A673 (cell line): Measurements from ENCODE around the gene CEP131. TPM values are rescaled to one million over a fixed set of nuclear protein-coding genes. Genes with fewer than 3 reads are reported as not detected.
A peak's percentile ranks its signal among the peaks of the same experiment; 100 is the strongest.

Source experiments
- BruUV-seq: library from RNA; stranded (reverse); fragments of 400-500 nt; replicated peaks from 2 replicates; lab custom pipeline; 2021; lab: Mats Ljungman, UMichigan
- CTCF ChIA-PET: fragments of 300-600 bp; sonication (Branson Sonifier 250); formaldehyde crosslinking; loops from one replicate; lab custom pipeline; 2022; ENCODE audit warnings: antibody characterized with exemption; lab: Charles Lee
- POLR2A ChIA-PET: fragments of 300-600 bp; sonication (Branson Sonifier 250); formaldehyde crosslinking; loops from one replicate; lab custom pipeline; 2022; ENCODE audit warnings: antibody characterized with exemption; ENCODE audit not compliant: low non-redundant PET; lab: Charles Lee
- DNase-seq: peaks from one replicate; pipeline ENCODE4 v3.0.0-alpha.2; 2015; ENCODE audit warnings: low spot score
- H3K27ac ChIP-seq: fragments of 200-600 bp; sonication (generic); 2 replicates; pipeline ENCODE4 v1.5.1; 2016; ENCODE audit warnings: mixed run types, low read depth, mild to moderate bottlenecking, mixed read lengths, antibody characterized with exemption, low read length; ENCODE audit not compliant: poor library complexity, severe bottlenecking
- H3K27me3 ChIP-seq: fragments of 200-600 bp; sonication (generic); replicated peaks from 2 replicates; pipeline ENCODE4 v1.6.1; 2017; ENCODE audit warnings: mixed run types, low read depth, mild to moderate bottlenecking, mixed read lengths, antibody characterized with exemption, low read length; ENCODE audit not compliant: insufficient read depth, poor library complexity
- H3K36me3 ChIP-seq: fragments of 200-600 bp; sonication (generic); 2 replicates; pipeline ENCODE4 v1.6.1; 2016; ENCODE audit warnings: mixed run types, mild to moderate bottlenecking, mixed read lengths, antibody characterized with exemption, low read length; ENCODE audit not compliant: insufficient read depth, poor library complexity, severe bottlenecking
- H3K4me1 ChIP-seq: fragments of 200-600 bp; sonication (generic); 2 replicates; pipeline ENCODE4 v1.6.1; 2017; ENCODE audit warnings: mixed run types, mild to moderate bottlenecking, mixed read lengths, antibody characterized with exemption, low read length; ENCODE audit not compliant: insufficient read depth, poor library complexity, severe bottlenecking
- H3K4me3 ChIP-seq: fragments of 200-600 bp; sonication (generic); 2 replicates; pipeline ENCODE4 v1.5.1; 2016; ENCODE audit warnings: low read depth, mixed run types, mild to moderate bottlenecking, mixed read lengths, low read length; ENCODE audit not compliant: poor library complexity, severe bottlenecking
- H3K9me3 ChIP-seq: fragments of 200-600 bp; sonication (generic); 2 replicates; pipeline ENCODE4 v1.6.1; 2016; ENCODE audit warnings: mixed run types, low read depth, mild to moderate bottlenecking, mixed read lengths, antibody characterized with exemption, low read length; ENCODE audit not compliant: poor library complexity, severe bottlenecking
- CTCF ChIP-seq: fragments of 300-800, 200-600 bp; sonication (generic); conservative IDR thresholded peaks from 2 replicates; pipeline ENCODE4 v1.5.1; 2017; ENCODE audit warnings: low read depth, mild to moderate bottlenecking, antibody characterized with exemption, low read length, moderate library complexity, mixed read lengths
- EZH2 ChIP-seq: fragments of 200-600 bp; sonication (generic); IDR thresholded peaks from 2 replicates; pipeline ENCODE4 v1.6.1; 2017; ENCODE audit warnings: borderline replicate concordance, low read depth, mild to moderate bottlenecking, mixed read lengths, antibody characterized with exemption, low read length; ENCODE audit not compliant: poor library complexity, severe bottlenecking
- intact Hi-C: fragments of 100-400 bp; cut with micrococcal nuclease; formaldehyde crosslinking; loops from one replicate; pipeline ENCODE4 v1.10.0; 2022; ENCODE audit not compliant: unreplicated experiment
- total RNA-seq: library from RNA; stranded (reverse); gene quantifications from 2 replicates; pipeline ENCODE4 v1.2.3, GENCODE V29; 2021

CEP131 gene
- total RNA-seq, 1 experiment from 2014 or later, result 27.1 TPM

GRCh38 chr17:81243333-81243664, 20.5 kb upstream of the CEP131 start:
- intact Hi-C loops, result loop anchor here (5.0 kb wide), 1 partner anchor 256 kb away; no protein-coding TSS in a partner anchor
- ChIA-PET CTCF (no interaction called here), POLR2A (no interaction called here)
- H3K27me3 ChIP-seq, result no peaks in the 10 kb centered on the region
- H3K4me3 ChIP-seq, result no peak overlapping the region
- no peaks in the 10 kb centered on the region for H3K4me1 ChIP-seq
- H3K36me3 ChIP-seq, result peaks cover 10% of the 10 kb centered on the region
- DNase-seq, result no peak
- no peaks in the 10 kb centered on the region for H3K9me3 ChIP-seq
- BruUV-seq, result no TSS peak
- TF ChIP-seq EZH2, result no peak
- TF ChIP-seq CTCF, result no peak
- no peak overlapping the region for H3K27ac ChIP-seq

GRCh38 chr17:81242421-81243332, 19.9 kb upstream of the CEP131 start:
- BruUV-seq, result no TSS peak
- Histone ChIP-seq H3K4me3 (no peak overlapping the region), H3K36me3 (peaks cover 10% of the 10 kb centered on the region), H3K4me1 (peaks cover 6% of the 10 kb centered on the region), H3K27ac (no peak overlapping the region), H3K27me3 (no peaks in the 10 kb centered on the region), H3K9me3 (no peaks in the 10 kb centered on the region)
- POLR2A ChIA-PET, result no interaction called here
- DNase-seq, result no peak
- TF ChIP-seq EZH2, result no peak
- intact Hi-C loops, result loop anchor here (5.0 kb wide), 1 partner anchor 255 kb away; no protein-coding TSS in a partner anchor
- CTCF ChIA-PET, result no interaction called here

- CTCF ChIA-PET, result no interaction called here
- no peak overlapping the region for H3K27ac ChIP-seq
- no peak overlapping the region for H3K4me3 ChIP-seq
- DNase-seq, result peak; percentile 69
- no peaks in the 10 kb centered on the region for H3K9me3 ChIP-seq
- no peak for TF ChIP-seq EZH2
- TF ChIP-seq CTCF, result peak; percentile 88
- peaks cover 10% of the 10 kb centered on the region for H3K36me3 ChIP-seq
- no peaks in the 10 kb centered on the region for H3K27me3 ChIP-seq
- POLR2A ChIA-PET, result no interaction called here
- H3K4me1 ChIP-seq, result peaks cover 7% of the 10 kb centered on the region
- BruUV-seq, result no TSS peak
- intact Hi-C loops, result loop anchor here (5.0 kb wide), 1 partner anchor 255 kb away; no protein-coding TSS in a partner anchor
Observed at GRCh38 chr17:81241648-81242420, 19.1 kb upstream of the CEP131 start.
